NB4 (cell line): ENCODE results near the gene RNF217.

Experiments
- CTCF ChIP-seq: IDR thresholded peaks from one replicate; pipeline ENCODE4 v1.5.1; 2012; ENCODE audit warnings: low read depth, low read length
- MYC ChIP-seq: IDR thresholded peaks from 2 replicates; pipeline ENCODE4 v1.6.1; 2011; ENCODE audit warnings: low read depth, low read length
- POLR2A ChIP-seq: IDR thresholded peaks from 2 replicates; pipeline ENCODE4 v1.6.1; 2011; ENCODE audit warnings: mild to moderate bottlenecking; ENCODE audit not compliant: insufficient read length; ENCODE audit errors: extremely low read depth

- peak; percentile 71 for TF ChIP-seq CTCF
- no peak for TF ChIP-seq POLR2A
- no peak for TF ChIP-seq MYC
These were observed 152.1 kb downstream of the RNF217 start for GRCh38 chr6:125114248-125114858.
